ENCODE results near the gene SPTBN4. TPM values are rescaled to one million over a fixed set of nuclear protein-coding genes. Genes with fewer than 3 reads are reported as not detected.
"Not testable (repeated sequence)": the region's sequence is repeated elsewhere in the genome, so short reads cannot be mapped to it uniquely, and the experiment has no call there.

The SPTBN4 gene
- total RNA-seq, 6 experiments from 2014 or later = 0.17 to 0.96 (median 0.54) TPM

DNA sequence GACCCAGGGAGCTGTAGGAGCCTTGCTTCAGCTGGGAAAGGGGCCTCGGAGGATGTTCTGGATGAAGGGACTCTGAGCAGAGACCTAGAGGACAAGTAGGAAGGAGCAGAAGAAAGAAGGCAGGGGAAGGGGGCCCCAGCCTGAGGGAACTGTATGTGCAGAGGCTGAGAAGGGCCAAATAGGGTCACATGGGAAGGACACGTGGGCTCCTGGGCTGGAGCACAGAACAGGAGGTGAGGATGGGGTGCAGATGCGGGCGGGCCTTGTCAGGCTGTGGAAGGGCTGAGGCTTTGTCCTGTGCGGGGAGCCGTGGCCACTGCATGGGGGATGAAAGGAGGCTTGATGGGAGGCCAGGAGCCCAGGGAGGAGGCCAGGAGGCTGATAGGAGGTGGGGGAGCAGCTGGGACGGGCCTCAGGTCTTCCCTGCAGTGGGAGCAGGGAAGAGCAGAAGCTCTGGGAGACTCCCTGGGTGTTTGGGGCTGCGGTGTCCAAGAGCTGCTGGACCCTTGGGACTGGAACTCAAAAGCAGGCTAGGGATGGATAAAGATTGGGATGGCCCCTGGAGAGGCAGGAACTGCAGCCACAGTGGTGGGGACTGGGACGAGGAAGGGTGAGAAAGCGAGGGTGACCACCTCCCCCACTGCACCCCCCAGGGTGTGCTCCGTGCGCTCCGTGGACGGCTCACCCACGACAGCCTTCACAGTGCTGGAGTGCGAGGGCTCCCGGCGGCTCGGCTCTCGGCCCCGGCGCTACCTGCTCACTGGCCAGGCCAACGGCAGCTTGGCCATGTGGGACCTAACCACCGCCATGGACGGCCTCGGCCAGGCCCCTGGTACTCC is 123.0 kb downstream of the SPTBN4 start:
- peaks cover 37% of the 10 kb centered on the region for H3K4me1 Mint-ChIP-seq (ENCODE audit: low read depth)
- H3K27me3 Mint-ChIP-seq (ENCODE audit: insufficient read depth) = peaks cover 7% of the 10 kb centered on the region
- no peak overlapping the region for H3K27ac Mint-ChIP-seq
- no peaks in the 10 kb centered on the region; the same call in 1 of the 2 replicates for H3K9me3 Mint-ChIP-seq
- no peak overlapping the region for H3K4me3 Mint-ChIP-seq
- no peak for DNase-seq
- H3K36me3 Mint-ChIP-seq (ENCODE audit: low read depth) = peaks cover 41% of the 10 kb centered on the region
- TF ChIP-seq, protein P1, sequence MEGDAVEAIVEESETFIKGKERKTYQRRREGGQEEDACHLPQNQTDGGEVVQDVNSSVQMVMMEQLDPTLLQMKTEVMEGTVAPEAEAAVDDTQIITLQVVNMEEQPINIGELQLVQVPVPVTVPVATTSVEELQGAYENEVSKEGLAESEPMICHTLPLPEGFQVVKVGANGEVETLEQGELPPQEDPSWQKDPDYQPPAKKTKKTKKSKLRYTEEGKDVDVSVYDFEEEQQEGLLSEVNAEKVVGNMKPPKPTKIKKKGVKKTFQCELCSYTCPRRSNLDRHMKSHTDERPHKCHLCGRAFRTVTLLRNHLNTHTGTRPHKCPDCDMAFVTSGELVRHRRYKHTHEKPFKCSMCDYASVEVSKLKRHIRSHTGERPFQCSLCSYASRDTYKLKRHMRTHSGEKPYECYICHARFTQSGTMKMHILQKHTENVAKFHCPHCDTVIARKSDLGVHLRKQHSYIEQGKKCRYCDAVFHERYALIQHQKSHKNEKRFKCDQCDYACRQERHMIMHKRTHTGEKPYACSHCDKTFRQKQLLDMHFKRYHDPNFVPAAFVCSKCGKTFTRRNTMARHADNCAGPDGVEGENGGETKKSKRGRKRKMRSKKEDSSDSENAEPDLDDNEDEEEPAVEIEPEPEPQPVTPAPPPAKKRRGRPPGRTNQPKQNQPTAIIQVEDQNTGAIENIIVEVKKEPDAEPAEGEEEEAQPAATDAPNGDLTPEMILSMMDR (IDR thresholded peaks at IDR 0.05) = no peak

DNA sequence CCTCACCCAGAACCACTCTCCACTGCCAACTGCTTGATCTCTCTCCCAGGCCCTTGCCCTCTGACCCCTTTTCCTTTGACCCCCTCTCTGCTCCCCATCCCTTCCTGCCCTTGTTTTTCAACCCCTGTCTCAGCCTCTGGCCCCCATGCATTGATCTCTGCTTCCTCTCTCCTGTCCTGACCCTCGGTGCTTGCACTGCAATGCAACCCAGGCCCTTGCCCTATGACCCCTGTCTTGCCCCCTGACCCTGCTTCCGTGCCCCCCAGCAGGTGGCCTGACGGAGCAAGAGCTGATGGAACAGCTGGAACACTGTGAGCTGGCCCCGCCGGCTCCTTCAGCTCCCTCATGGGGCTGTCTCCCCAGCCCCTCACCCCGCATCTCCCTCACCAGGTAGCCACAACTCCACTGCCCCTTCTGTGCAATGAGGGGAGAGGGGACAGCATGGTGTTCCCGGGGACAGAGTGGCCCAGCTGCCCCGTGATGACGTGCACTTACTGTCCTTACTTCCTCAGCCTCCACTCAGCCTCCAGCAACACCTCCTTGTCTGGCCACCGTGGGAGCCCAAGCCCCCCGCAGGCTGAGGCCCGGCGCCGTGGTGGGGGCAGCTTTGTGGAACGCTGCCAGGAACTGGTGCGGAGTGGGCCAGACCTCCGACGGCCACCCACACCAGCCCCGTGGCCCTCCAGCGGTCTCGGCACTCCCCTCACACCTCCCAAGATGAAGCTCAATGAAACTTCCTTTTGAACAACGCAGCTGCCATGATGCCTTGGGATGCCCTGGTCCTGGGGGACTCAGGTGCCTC is 123.9 kb downstream of the SPTBN4 start:
- Mint-ChIP-seq H3K27me3 (ENCODE audit: insufficient read depth) (peaks cover 7% of the 10 kb centered on the region), H3K27ac (no peak overlapping the region), H3K4me1 (ENCODE audit: low read depth) (peaks cover 32% of the 10 kb centered on the region), H3K4me3 (no peak overlapping the region), H3K9me3 (no peaks in the 10 kb centered on the region; the same call in 1 of the 2 replicates), H3K36me3 (ENCODE audit: low read depth) (peaks cover 40% of the 10 kb centered on the region)
- no peak for DNase-seq
- TF ChIP-seq, protein P1 (IDR thresholded peaks at IDR 0.05) = no peak

DNA sequence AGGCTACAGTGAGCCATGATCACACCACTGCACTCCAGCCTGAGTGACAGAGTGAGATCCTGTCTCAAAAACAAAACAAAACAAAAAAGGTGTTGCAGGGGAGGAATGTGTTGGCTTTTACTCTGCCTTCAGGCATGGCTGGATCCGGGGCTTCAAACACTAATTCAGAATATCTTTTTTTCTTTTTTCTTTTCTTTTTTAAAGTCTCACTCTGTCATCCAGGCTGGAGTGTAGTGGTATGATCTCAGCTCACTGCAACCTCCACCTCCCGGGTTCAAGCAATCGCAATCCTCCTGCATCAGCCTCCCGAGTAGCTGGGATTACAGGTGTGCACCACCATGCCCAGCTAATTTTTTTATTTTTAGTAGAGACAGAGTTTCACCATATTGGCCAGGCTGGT is 124.9 kb downstream of the SPTBN4 start:
- peaks cover 30% of the 10 kb centered on the region for H3K36me3 Mint-ChIP-seq (ENCODE audit: low read depth)
- not testable (repeated sequence) for H3K4me3 Mint-ChIP-seq; H3K27ac Mint-ChIP-seq; DNase-seq; H3K9me3 Mint-ChIP-seq; H3K27me3 Mint-ChIP-seq (ENCODE audit: insufficient read depth)
- peaks cover 25% of the 10 kb centered on the region for H3K4me1 Mint-ChIP-seq (ENCODE audit: low read depth)

GRCh38 chr19:40592170-40592569 is 125.4 kb downstream of the SPTBN4 start:
- H3K27ac Mint-ChIP-seq = no peak overlapping the region
- peaks cover 7% of the 10 kb centered on the region for H3K27me3 Mint-ChIP-seq (ENCODE audit: insufficient read depth)
- TF ChIP-seq, protein P1 (IDR thresholded peaks at IDR 0.05) = no peak
- peak; percentile 75 for DNase-seq
- no peak overlapping the region for H3K4me3 Mint-ChIP-seq
- H3K9me3 Mint-ChIP-seq = no peaks in the 10 kb centered on the region; the same call in 1 of the 2 replicates
- H3K36me3 Mint-ChIP-seq (ENCODE audit: low read depth) = peaks cover 26% of the 10 kb centered on the region
- peaks cover 25% of the 10 kb centered on the region for H3K4me1 Mint-ChIP-seq (ENCODE audit: low read depth)

GRCh38 chr19:40594255-40594654 is 127.5 kb downstream of the SPTBN4 start:
- Mint-ChIP-seq H3K9me3 (no peaks in the 10 kb centered on the region; the same call in 1 of the 2 replicates), H3K27me3 (ENCODE audit: insufficient read depth) (peaks cover 7% of the 10 kb centered on the region), H3K4me3 (peak overlapping the region; percentile 59; the same call in 1 of the 2 replicates), H3K4me1 (ENCODE audit: low read depth) (peaks cover 31% of the 10 kb centered on the region), H3K27ac (peak overlapping the region; percentile 69; the same call in 1 of the 2 replicates), H3K36me3 (ENCODE audit: low read depth) (peaks cover 12% of the 10 kb centered on the region)
- TF ChIP-seq, protein P1 (IDR thresholded peaks at IDR 0.05) = no peak
- DNase-seq = no peak

Measured in HFFc6 (cell line).